Measurements from ENCODE around the gene USP49. TPM values are rescaled to one million over a fixed set of nuclear protein-coding genes. Genes with fewer than 3 reads are reported as not detected.

Gene USP49
- total and polyA plus RNA-seq, 10 of the 15 experiments (the other 5 are each of a cell fraction or from before 2014, with no cell fraction given) = 1.0 to 7.7 (median 4.3) TPM

GRCh38 chr6:41939848-41940758 is 44.9 kb upstream of the USP49 start (continued):
- TF ChIP-seq BCLAF1 (IDR thresholded peaks at IDR 0.05) = no peak
- TF ChIP-seq, protein P1, sequence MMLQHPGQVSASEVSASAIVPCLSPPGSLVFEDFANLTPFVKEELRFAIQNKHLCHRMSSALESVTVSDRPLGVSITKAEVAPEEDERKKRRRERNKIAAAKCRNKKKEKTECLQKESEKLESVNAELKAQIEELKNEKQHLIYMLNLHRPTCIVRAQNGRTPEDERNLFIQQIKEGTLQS (IDR thresholded peaks at IDR 0.05; ENCODE audit: borderline replicate concordance, extremely low read depth, low read depth, low read length) = no peak

- Histone ChIP-seq H3K4me1 (ENCODE audit: control insufficient read depth, insufficient read depth, low read length) (peaks cover 46% of the 10 kb centered on the region), H3K27ac (ENCODE audit: control insufficient read depth, insufficient read depth) (peak overlapping the region; percentile 54), H3K9me3 (replicated peaks; ENCODE audit: control insufficient read depth, insufficient read depth, low read length) (no peaks in the 10 kb centered on the region), H3K27me3 (replicated peaks in 1 of 2; ENCODE audit: control insufficient read depth in 2 of 2, insufficient read depth in 2 of 2, low read length in 1 of 2) (no peaks in the 10 kb centered on the region), H3K4me2 (ENCODE audit: control insufficient read depth, insufficient read depth) (peak overlapping the region; percentile 86), H3K36me3 (ENCODE audit: control insufficient read depth in 2 of 2, insufficient read depth in 2 of 2, low read length in 1 of 2) (peaks cover 10 to 14% of the 10 kb centered on the region in 2 experiments), H3K79me2 (ENCODE audit: control insufficient read depth, insufficient read depth, low read length) (peaks cover 35% of the 10 kb centered on the region), H3K4me3 (peak overlapping the region; percentile 98), H3K9ac (ENCODE audit: control insufficient read depth, insufficient read depth, low read length) (peak overlapping the region; percentile 68), H4K20me1 (ENCODE audit: control insufficient read depth, insufficient read depth) (peaks cover 2% of the 10 kb centered on the region; the same call in 1 of the 2 replicates), H2AFZ (ENCODE audit: control insufficient read depth, low read depth, low read length) (peak overlapping the region; percentile 29; the same call in 1 of the 2 replicates)
- SMC1A ChIA-PET (ENCODE audit: uncharacterized antibody, unreplicated experiment) = interaction anchor here (0.6 to 12.4 kb wide), 11 partner anchors 15 to 1022 kb away, joined by 3 to 138 read pairs (median 4); partner anchors contain the start of genes BYSL, MED20 and TAF8
- CTCF ChIA-PET = interaction anchor here (0.8 to 13.2 kb wide), 10 partner anchors 11 to 152 kb away, joined by 3 to 193 read pairs (median 6); partner anchors contain the start of genes BYSL, MED20, TOMM6 and USP49
- no peak for FAIRE-seq
- no TSS peak for BruUV-seq (replicated peaks)
- WGBS (ENCODE audit: insufficient coverage, insufficient replicate concordance, low lambda C conversion rate, missing lambda C conversion rate) = 31% methylated on average over 11 of the region's 11 CpGs
- DNase-seq (ENCODE audit: low read depth, low spot score) = no peak
- RAD21 ChIA-PET (ENCODE audit: unreplicated experiment) = interaction anchor here (0.8 to 6.4 kb wide), 6 partner anchors 18 to 111 kb away, joined by 3 to 69 read pairs (median 4); partner anchors contain the start of genes BYSL, MED20 and TAF8
- TF ChIP-seq TARDBP (IDR thresholded peaks at IDR 0.05; ENCODE audit: borderline replicate concordance) (no peak), RUNX3 (IDR thresholded peaks at IDR 0.05; ENCODE audit: low read length) (peak; percentile 50), RB1 (IDR thresholded peaks at IDR 0.05; ENCODE audit: borderline replicate concordance) (no peak), NFYB (IDR thresholded peaks at IDR 0.05; ENCODE audit: insufficient read depth, low read depth, low read length) (peak; percentile 68; the same call in 1 of the 2 replicates)
- TF ChIP-seq, protein P2, sequence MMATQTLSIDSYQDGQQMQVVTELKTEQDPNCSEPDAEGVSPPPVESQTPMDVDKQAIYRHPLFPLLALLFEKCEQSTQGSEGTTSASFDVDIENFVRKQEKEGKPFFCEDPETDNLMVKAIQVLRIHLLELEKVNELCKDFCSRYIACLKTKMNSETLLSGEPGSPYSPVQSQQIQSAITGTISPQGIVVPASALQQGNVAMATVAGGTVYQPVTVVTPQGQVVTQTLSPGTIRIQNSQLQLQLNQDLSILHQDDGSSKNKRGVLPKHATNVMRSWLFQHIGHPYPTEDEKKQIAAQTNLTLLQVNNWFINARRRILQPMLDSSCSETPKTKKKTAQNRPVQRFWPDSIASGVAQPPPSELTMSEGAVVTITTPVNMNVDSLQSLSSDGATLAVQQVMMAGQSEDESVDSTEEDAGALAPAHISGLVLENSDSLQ (IDR thresholded peaks at IDR 0.05) = peak; percentile 47; the same call in 1 of the 2 replicates
- TF ChIP-seq, protein P3, sequence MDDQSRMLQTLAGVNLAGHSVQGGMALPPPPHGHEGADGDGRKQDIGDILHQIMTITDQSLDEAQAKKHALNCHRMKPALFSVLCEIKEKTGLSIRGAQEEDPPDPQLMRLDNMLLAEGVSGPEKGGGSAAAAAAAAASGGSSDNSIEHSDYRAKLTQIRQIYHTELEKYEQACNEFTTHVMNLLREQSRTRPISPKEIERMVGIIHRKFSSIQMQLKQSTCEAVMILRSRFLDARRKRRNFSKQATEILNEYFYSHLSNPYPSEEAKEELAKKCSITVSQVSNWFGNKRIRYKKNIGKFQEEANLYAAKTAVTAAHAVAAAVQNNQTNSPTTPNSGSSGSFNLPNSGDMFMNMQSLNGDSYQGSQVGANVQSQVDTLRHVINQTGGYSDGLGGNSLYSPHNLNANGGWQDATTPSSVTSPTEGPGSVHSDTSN (IDR thresholded peaks at IDR 0.05; ENCODE audit: insufficient replicate concordance, low read depth, low read length) = peak; percentile 3
- no peak for ATAC-seq
- in situ Hi-C loops (cut with MboI) (loop anchor here (10.0 kb wide), 1 partner anchor 105 kb away; no protein-coding TSS in a partner anchor), intact Hi-C loops (cut with micrococcal nuclease; ENCODE audit: unreplicated experiment) (no loop called here)
- POLR2A ChIA-PET = interaction anchor here (0.6 to 2.7 kb wide), 10 partner anchors 17 to 129 kb away, joined by 3 to 8 read pairs (median 4); partner anchors contain the start of genes BYSL and MED20
Observed at GRCh38 chr6:41939176-41939847, 44.1 kb upstream of the USP49 start.

Measured in GM12878 (cell line).